ENCODE measurements around the gene CAMKK1. TPM values are rescaled to one million over a fixed set of nuclear protein-coding genes. Genes with fewer than 3 reads are reported as not detected.

The CAMKK1 gene
- total and polyA plus RNA-seq, 11 donors: 2.0 to 6.8 (median 4.2) TPM

DNA sequence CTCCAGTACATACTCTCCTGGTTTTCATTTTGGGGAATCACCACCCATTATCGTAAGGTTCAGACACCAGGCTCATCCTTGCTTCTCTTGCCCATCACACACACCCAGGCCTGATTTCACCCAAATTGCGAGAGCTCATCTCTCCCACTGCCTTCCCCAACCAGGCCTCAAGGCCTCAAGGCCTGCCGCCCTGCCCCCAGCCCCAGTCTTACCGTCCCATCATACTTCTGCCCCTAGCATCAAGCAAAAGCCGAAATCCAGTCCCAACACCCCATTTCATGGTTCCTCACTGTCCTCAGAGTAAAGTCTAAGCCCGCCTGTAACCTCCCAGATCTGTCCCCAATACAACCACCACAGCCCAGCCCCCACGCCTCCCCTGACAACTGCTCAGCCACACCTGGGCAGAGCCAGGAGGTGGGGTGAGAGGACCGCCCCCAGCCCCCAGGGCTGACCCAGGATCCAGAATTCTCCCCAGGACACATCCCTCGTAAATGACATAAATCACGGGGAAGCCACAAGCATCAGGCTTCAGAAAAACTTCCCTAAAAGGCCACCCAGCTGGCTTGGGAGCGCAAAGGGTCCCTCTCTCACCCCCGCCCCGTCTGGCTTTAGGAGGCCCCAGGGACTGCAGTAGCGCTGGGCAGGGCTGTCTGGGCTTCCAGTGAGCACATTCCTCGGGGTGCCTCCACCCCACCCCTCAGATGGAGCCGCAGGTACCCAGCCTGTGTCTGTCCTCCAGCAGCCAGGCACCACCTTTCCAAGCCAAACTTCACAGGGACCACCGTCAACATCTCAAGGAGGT, 33.0 kb upstream of the CAMKK1 start:
- WGBS, 4 donors: 92 to 100% (median 96%) methylated on average over 10 to 17 of the region's 17 CpGs
- TF ChIP-seq, protein P1, sequence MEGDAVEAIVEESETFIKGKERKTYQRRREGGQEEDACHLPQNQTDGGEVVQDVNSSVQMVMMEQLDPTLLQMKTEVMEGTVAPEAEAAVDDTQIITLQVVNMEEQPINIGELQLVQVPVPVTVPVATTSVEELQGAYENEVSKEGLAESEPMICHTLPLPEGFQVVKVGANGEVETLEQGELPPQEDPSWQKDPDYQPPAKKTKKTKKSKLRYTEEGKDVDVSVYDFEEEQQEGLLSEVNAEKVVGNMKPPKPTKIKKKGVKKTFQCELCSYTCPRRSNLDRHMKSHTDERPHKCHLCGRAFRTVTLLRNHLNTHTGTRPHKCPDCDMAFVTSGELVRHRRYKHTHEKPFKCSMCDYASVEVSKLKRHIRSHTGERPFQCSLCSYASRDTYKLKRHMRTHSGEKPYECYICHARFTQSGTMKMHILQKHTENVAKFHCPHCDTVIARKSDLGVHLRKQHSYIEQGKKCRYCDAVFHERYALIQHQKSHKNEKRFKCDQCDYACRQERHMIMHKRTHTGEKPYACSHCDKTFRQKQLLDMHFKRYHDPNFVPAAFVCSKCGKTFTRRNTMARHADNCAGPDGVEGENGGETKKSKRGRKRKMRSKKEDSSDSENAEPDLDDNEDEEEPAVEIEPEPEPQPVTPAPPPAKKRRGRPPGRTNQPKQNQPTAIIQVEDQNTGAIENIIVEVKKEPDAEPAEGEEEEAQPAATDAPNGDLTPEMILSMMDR (IDR thresholded peaks at IDR 0.05): no peak
- no peak for TF ChIP-seq POLR2A (IDR thresholded peaks at IDR 0.05)
- peaks cover 0 to 6% (median 0%) of the 10 kb centered on the region in 9 donors for H3K36me3 ChIP-seq
- intact Hi-C loops (cut with DNase I): loop anchor here in 1 of 10 donors (5.0 kb wide), 1 partner anchor 81 kb away; no protein-coding TSS in a partner anchor
- no peak for ATAC-seq
- no peaks in the 10 kb centered on the region for H3K27me3 ChIP-seq
- no peak for DNase-seq
- H3K4me3 ChIP-seq: no peak overlapping the region
- no peak overlapping the region for H3K27ac ChIP-seq
- no peaks in the 10 kb centered on the region for H3K9me3 ChIP-seq
- peaks cover 0 to 23% (median 7%) of the 10 kb centered on the region in 12 donors for H3K4me1 ChIP-seq

DNA sequence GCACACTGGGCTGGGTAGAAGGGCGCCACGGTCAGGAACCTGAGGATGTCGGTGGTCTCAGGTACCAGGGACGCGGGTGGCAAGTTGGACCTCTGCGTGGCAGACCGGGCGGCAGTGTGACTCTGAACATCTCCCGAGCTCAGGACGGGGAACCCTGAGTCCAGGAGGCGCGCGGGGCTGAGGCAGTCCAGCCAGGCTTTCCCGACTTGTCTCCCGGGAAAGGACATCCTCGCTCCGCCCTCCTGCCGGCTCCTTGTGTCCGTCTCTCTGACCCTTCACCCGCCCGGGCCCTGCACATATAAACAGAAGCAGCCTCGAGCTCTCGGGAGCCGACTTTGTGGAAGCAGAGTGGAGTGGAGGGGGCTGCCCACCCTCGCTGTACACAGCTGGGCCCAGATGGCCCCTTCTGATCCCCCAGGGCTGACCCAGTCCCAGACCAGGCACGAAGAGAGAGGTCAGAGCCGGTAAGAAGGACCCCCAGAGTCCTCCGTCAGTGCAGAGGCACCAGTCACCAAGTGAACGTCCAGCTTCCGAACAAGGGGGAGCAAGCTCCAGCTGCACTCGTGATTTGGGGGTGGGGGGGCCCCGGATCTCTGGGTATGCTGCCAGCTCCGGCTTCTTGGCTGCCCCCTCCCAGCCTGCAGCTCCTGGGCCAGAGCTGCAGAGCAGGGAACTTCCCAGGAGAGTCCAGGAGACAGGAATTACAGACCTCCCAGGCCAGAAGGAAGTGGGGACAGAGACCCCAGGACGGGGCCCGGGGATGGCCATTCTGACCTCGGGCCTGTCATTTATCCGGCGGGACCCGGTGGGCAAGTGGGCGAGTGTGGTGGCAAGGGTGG, 31.9 kb upstream of the CAMKK1 start:
- ATAC-seq (peak in 1 of 4 donors; percentile 15), DNase-seq (peak in 2 of 5 donors; percentile 56 to 75)
- Histone ChIP-seq H3K27ac (peak overlapping the region in 1 of 12 donors; percentile 43), H3K4me3 (no peak overlapping the region), H3K36me3 (peaks cover 0 to 5% (median 0%) of the 10 kb centered on the region in 9 donors), H3K4me1 (peaks cover 0 to 23% (median 7%) of the 10 kb centered on the region in 12 donors), H3K27me3 (no peaks in the 10 kb centered on the region), H3K9me3 (no peaks in the 10 kb centered on the region)
- intact Hi-C loops (cut with DNase I): loop anchor here in 1 of 10 donors (5.0 kb wide), 1 partner anchor 83 kb away; no protein-coding TSS in a partner anchor
- no peak for TF ChIP-seq POLR2A (IDR thresholded peaks at IDR 0.05)
- TF ChIP-seq, protein P1 (IDR thresholded peaks at IDR 0.05): no peak
- 69 to 86% (median 76%) methylated on average over 24 to 40 of the region's 40 CpGs for WGBS, 4 donors

DNA sequence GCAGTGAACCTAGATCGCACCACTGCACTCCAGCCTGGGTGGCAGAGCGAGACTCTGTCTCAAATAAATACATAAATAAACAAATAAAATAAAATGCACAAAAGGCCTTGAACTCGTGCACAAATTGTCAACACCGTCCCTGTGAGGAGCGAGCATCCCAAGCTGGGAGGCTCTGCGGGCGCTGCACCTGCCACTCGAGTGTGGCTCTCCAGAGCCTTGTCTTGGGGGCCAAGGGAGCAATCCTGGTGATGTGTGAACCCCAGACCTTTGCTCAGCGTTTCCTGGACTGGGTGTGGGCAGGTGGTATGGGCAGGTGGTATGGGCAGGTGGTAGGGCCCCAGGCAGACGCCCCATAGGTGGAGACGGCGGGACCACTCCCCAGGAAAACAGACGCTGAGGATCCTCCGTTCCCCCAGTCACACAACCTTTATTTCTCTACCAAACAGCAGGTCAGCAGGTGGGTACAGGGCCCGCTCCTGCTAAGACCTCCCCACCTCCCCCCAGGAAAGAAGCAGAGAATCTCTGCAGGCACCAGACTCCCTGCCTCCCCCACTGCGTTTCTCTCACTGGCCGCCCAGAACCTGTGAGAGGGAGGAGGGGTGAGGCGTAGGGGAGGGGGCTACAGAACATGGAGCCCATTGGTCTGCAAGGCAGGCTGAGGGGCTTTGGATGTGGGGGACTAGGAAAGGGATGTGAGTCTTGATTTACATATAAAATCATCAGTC, 30.8 kb upstream of the CAMKK1 start:
- TF ChIP-seq, protein P1 (IDR thresholded peaks at IDR 0.05): no peak
- TF ChIP-seq POLR2A (IDR thresholded peaks at IDR 0.05): no peak
- H3K27me3 ChIP-seq: no peaks in the 10 kb centered on the region
- peaks cover 0 to 31% (median 13%) of the 10 kb centered on the region in 12 donors for H3K4me1 ChIP-seq
- WGBS, 4 donors: 90 to 96% (median 92%) methylated on average over 17 to 18 of the region's 18 CpGs
- DNase-seq: no peak
- H3K27ac ChIP-seq: no peak overlapping the region
- H3K4me3 ChIP-seq: no peak overlapping the region
- H3K36me3 ChIP-seq: peaks cover 0 to 5% (median 0%) of the 10 kb centered on the region in 9 donors
- ATAC-seq: no peak
- H3K9me3 ChIP-seq: no peaks in the 10 kb centered on the region
- intact Hi-C loops (cut with DNase I): no loop called here
